Measurements from ENCODE around the gene ADAMTS3. TPM values are rescaled to one million over a fixed set of nuclear protein-coding genes. Genes with fewer than 3 reads are reported as not detected.

Gene ADAMTS3
- total RNA-seq, 2 donors from 2014 or later: not detected

- DNase-seq (no peak), ATAC-seq (no peak)
- Mint-ChIP-seq H3K27ac (no peak overlapping the region), H3K27me3 (peaks cover 28% of the 10 kb centered on the region), H3K36me3 (ENCODE audit: low read depth) (no peaks in the 10 kb centered on the region), H3K4me1 (no peaks in the 10 kb centered on the region), H3K4me3 (no peak overlapping the region)
- no peaks in the 10 kb centered on the region for H3K9me3 ChIP-seq (ENCODE audit: control insufficient read depth, low read length, poor library complexity, severe bottlenecking)
Observed at GRCh38 chr4:72320223-72320948, 248.6 kb downstream of the ADAMTS3 start.

- Mint-ChIP-seq H3K4me1 (no peaks in the 10 kb centered on the region), H3K27ac (no peak overlapping the region), H3K4me3 (no peak overlapping the region), H3K27me3 (peaks cover 22% of the 10 kb centered on the region), H3K36me3 (ENCODE audit: low read depth) (no peaks in the 10 kb centered on the region)
- DNase-seq (no peak), ATAC-seq (no peak)
- H3K9me3 ChIP-seq (ENCODE audit: control insufficient read depth, low read length, poor library complexity, severe bottlenecking): no peaks in the 10 kb centered on the region
Observed at GRCh38 chr4:72319601-72320021, 249.4 kb downstream of the ADAMTS3 start.

GRCh38 chr4:72318421-72319170 is 250.4 kb downstream of the ADAMTS3 start:
- no peaks in the 10 kb centered on the region for H3K36me3 Mint-ChIP-seq (ENCODE audit: low read depth)
- DNase-seq (no peak), ATAC-seq (no peak)
- H3K27me3 Mint-ChIP-seq: peaks cover 15% of the 10 kb centered on the region
- H3K27ac Mint-ChIP-seq: no peak overlapping the region
- H3K4me1 Mint-ChIP-seq: no peaks in the 10 kb centered on the region
- H3K4me3 Mint-ChIP-seq: no peak overlapping the region
- H3K9me3 ChIP-seq (ENCODE audit: control insufficient read depth, low read length, poor library complexity, severe bottlenecking): no peaks in the 10 kb centered on the region

GRCh38 chr4:72314869-72315268 is 254.2 kb downstream of the ADAMTS3 start:
- H3K9me3 ChIP-seq (ENCODE audit: control insufficient read depth, low read length, poor library complexity, severe bottlenecking): no peaks in the 10 kb centered on the region
- ATAC-seq (no peak), DNase-seq (no peak)
- Mint-ChIP-seq H3K27ac (no peak overlapping the region), H3K4me1 (peaks cover 2% of the 10 kb centered on the region), H3K36me3 (ENCODE audit: low read depth) (no peaks in the 10 kb centered on the region), H3K27me3 (peaks cover 9% of the 10 kb centered on the region), H3K4me3 (no peak overlapping the region)

GRCh38 chr4:72313121-72313520 is 255.9 kb downstream of the ADAMTS3 start:
- ATAC-seq (no peak), DNase-seq (no peak)
- Mint-ChIP-seq H3K27ac (no peak overlapping the region), H3K4me3 (no peak overlapping the region), H3K4me1 (peaks cover 2% of the 10 kb centered on the region), H3K27me3 (peaks cover 13% of the 10 kb centered on the region), H3K36me3 (ENCODE audit: low read depth) (no peaks in the 10 kb centered on the region)
- no peaks in the 10 kb centered on the region for H3K9me3 ChIP-seq (ENCODE audit: control insufficient read depth, low read length, poor library complexity, severe bottlenecking)

GRCh38 chr4:72312032-72312650 is 256.9 kb downstream of the ADAMTS3 start:
- Mint-ChIP-seq H3K27me3 (peaks cover 12% of the 10 kb centered on the region), H3K36me3 (ENCODE audit: low read depth) (no peaks in the 10 kb centered on the region), H3K4me3 (no peak overlapping the region), H3K4me1 (peaks cover 2% of the 10 kb centered on the region), H3K27ac (no peak overlapping the region)
- H3K9me3 ChIP-seq (ENCODE audit: control insufficient read depth, low read length, poor library complexity, severe bottlenecking): no peaks in the 10 kb centered on the region
- ATAC-seq: no peak
- no peak for DNase-seq

- Mint-ChIP-seq H3K36me3 (ENCODE audit: low read depth) (no peaks in the 10 kb centered on the region), H3K27me3 (peaks cover 12% of the 10 kb centered on the region), H3K27ac (no peak overlapping the region), H3K4me3 (no peak overlapping the region), H3K4me1 (peaks cover 2% of the 10 kb centered on the region)
- ATAC-seq (no peak), DNase-seq (no peak)
- no peaks in the 10 kb centered on the region for H3K9me3 ChIP-seq (ENCODE audit: control insufficient read depth, low read length, poor library complexity, severe bottlenecking)
Observed at GRCh38 chr4:72311291-72311690, 257.7 kb downstream of the ADAMTS3 start.

- no peak for DNase-seq
- Mint-ChIP-seq H3K27ac (no peak overlapping the region), H3K4me1 (peaks cover 2% of the 10 kb centered on the region), H3K36me3 (ENCODE audit: low read depth) (no peaks in the 10 kb centered on the region), H3K27me3 (peaks cover 12% of the 10 kb centered on the region), H3K4me3 (no peak overlapping the region)
- H3K9me3 ChIP-seq (ENCODE audit: control insufficient read depth, low read length, poor library complexity, severe bottlenecking): no peaks in the 10 kb centered on the region
- no peak for ATAC-seq
Observed at GRCh38 chr4:72305620-72306019, 263.4 kb downstream of the ADAMTS3 start.

GRCh38 chr4:72305080-72305479 is 263.9 kb downstream of the ADAMTS3 start:
- DNase-seq: no peak
- Mint-ChIP-seq H3K36me3 (ENCODE audit: low read depth) (no peaks in the 10 kb centered on the region), H3K27me3 (peaks cover 10% of the 10 kb centered on the region), H3K4me3 (no peak overlapping the region), H3K4me1 (peaks cover 2% of the 10 kb centered on the region), H3K27ac (no peak overlapping the region)
- H3K9me3 ChIP-seq (ENCODE audit: control insufficient read depth, low read length, poor library complexity, severe bottlenecking): no peaks in the 10 kb centered on the region
- no peak for ATAC-seq

- Mint-ChIP-seq H3K4me1 (peaks cover 4% of the 10 kb centered on the region), H3K27me3 (no peaks in the 10 kb centered on the region), H3K4me3 (no peak overlapping the region), H3K36me3 (ENCODE audit: low read depth) (no peaks in the 10 kb centered on the region), H3K27ac (no peak overlapping the region)
- DNase-seq (peak in 2 of 3 donors; percentile 8 to 10), ATAC-seq (peak; percentile 68)
- H3K9me3 ChIP-seq (ENCODE audit: control insufficient read depth, low read length, poor library complexity, severe bottlenecking): no peaks in the 10 kb centered on the region
Observed at GRCh38 chr4:72302981-72303704, 265.9 kb downstream of the ADAMTS3 start.

- no peak for ATAC-seq
- no peaks in the 10 kb centered on the region for H3K9me3 ChIP-seq (ENCODE audit: control insufficient read depth, low read length, poor library complexity, severe bottlenecking)
- peak overlapping the region; percentile 60 for H3K4me3 Mint-ChIP-seq
Observed at GRCh38 chr4:72301759-72302158, 267.3 kb downstream of the ADAMTS3 start.

GRCh38 chr4:72300126-72300525 is 268.9 kb downstream of the ADAMTS3 start:
- Mint-ChIP-seq H3K27ac (no peak overlapping the region), H3K4me3 (no peak overlapping the region), H3K4me1 (peaks cover 11% of the 10 kb centered on the region), H3K27me3 (peaks cover 7% of the 10 kb centered on the region), H3K36me3 (ENCODE audit: low read depth) (no peaks in the 10 kb centered on the region)
- DNase-seq: no peak
- no peak for ATAC-seq
- no peaks in the 10 kb centered on the region for H3K9me3 ChIP-seq (ENCODE audit: control insufficient read depth, low read length, poor library complexity, severe bottlenecking)

More at GRCh38 chr4:72301759-72302158, 267.3 kb downstream of the ADAMTS3 start:
- no peak for DNase-seq
- H3K36me3 Mint-ChIP-seq (ENCODE audit: low read depth): no peaks in the 10 kb centered on the region
- H3K27me3 Mint-ChIP-seq: peaks cover 6% of the 10 kb centered on the region
- H3K4me1 Mint-ChIP-seq: peaks cover 9% of the 10 kb centered on the region
- no peak overlapping the region for H3K27ac Mint-ChIP-seq

All from T-helper 17 cell (primary cell).